CD14-positive monocyte (primary cell): ENCODE results near the gene SUB1. TPM values are rescaled to one million over a fixed set of nuclear protein-coding genes. Genes with fewer than 3 reads are reported as not detected.
A peak's percentile ranks its signal among the peaks of the same experiment; 100 is the strongest.

Source experiments
- DNase-seq, 3 donors: peaks; one replicate each; pipeline ENCODE4 v3.0.0-alpha.2; 2011 to 2022
- H2AFZ ChIP-seq: 2 replicates; pipeline ENCODE4 v1.6.0; 2012; ENCODE audit warnings: mild to moderate bottlenecking, low read depth, low read length, inconsistent platforms; ENCODE audit not compliant: insufficient read depth, poor library complexity, severe bottlenecking
- H3K27ac ChIP-seq, 2 donors: 1 replicate in 1 of 2; 2 replicates in 1 of 2; pipeline ENCODE4 v1.5.1; 2012 to 2013; ENCODE audit warnings: low read length in 2 of 2, control low read depth in 1 of 2, inconsistent platforms in 1 of 2, low read depth in 1 of 2, mild to moderate bottlenecking in 1 of 2
- H3K27me3 ChIP-seq, 2 donors: one replicate each; pipeline versions ENCODE4 v1.6.0 to v1.6.1; 2011 to 2013; ENCODE audit warnings: low read length in 2 of 2; ENCODE audit not compliant: control insufficient read depth in 2 of 2, insufficient read depth in 2 of 2
- H3K36me3 ChIP-seq, 2 donors: replicated peaks in 1 of 2; 1 replicate in 1 of 2; 2 replicates in 1 of 2; pipeline versions ENCODE4 v1.5.1 to v1.6.1; 2012 to 2013; ENCODE audit warnings: low read length in 2 of 2, control low read depth in 1 of 2, inconsistent platforms in 1 of 2, mild to moderate bottlenecking in 1 of 2; ENCODE audit not compliant: insufficient read depth in 2 of 2, control insufficient read depth in 1 of 2
- H3K4me1 ChIP-seq, 2 donors: 1 replicate in 1 of 2; 2 replicates in 1 of 2; pipeline versions ENCODE4 v1.5.1 to v1.6.1; 2012 to 2013; ENCODE audit warnings: low read length in 2 of 2, control low read depth in 1 of 2, inconsistent platforms in 1 of 2, mild to moderate bottlenecking in 1 of 2, moderate library complexity in 1 of 2; ENCODE audit not compliant: insufficient read depth in 2 of 2, control insufficient read depth in 1 of 2
- H3K4me2 ChIP-seq: replicated peaks from 2 replicates; pipeline ENCODE3; 2012; ENCODE audit warnings: low read length, moderate library complexity, mild to moderate bottlenecking; ENCODE audit not compliant: poor library complexity, severe bottlenecking; ENCODE audit errors: extremely low read depth
- H3K4me3 ChIP-seq, 3 experiments: fragments of 200-600 bp in 1 of 3; sonication (generic) in 1 of 3; replicated peaks in 1 of 3; 1 replicate in 2 of 3; 2 replicates in 1 of 3; pipeline ENCODE4 v1.5.1; 2011 to 2013; ENCODE audit warnings: low read length in 3 of 3, mild to moderate bottlenecking in 3 of 3, control low read depth in 2 of 3, low read depth in 2 of 3, inconsistent platforms in 1 of 3, moderate library complexity in 1 of 3
- H3K79me2 ChIP-seq: 2 replicates; pipeline ENCODE4 v1.6.0; 2012; ENCODE audit warnings: mild to moderate bottlenecking, control low read depth, inconsistent platforms, low read length, moderate library complexity; ENCODE audit not compliant: insufficient read depth
- H3K9ac ChIP-seq: 2 replicates; pipeline ENCODE4 v1.6.0; 2017; ENCODE audit warnings: low read length, mild to moderate bottlenecking; ENCODE audit not compliant: insufficient read depth, poor library complexity, severe bottlenecking
- H3K9me3 ChIP-seq, 2 donors: replicated peaks in 1 of 2; 1 replicate in 1 of 2; 2 replicates in 1 of 2; pipeline versions ENCODE4 v1.5.1 to v1.6.1; 2012 to 2013; ENCODE audit warnings: low read length in 2 of 2, control low read depth in 1 of 2; ENCODE audit not compliant: control insufficient read depth in 1 of 2, insufficient read depth in 1 of 2
- H4K20me1 ChIP-seq: 2 replicates; pipeline ENCODE4 v1.6.0; 2012; ENCODE audit warnings: mild to moderate bottlenecking, low read length, control low read depth, moderate library complexity; ENCODE audit not compliant: insufficient read depth
- H3K27ac Mint-ChIP-seq, 7 donors: one replicate each; pipeline ENCODE4 v1.8.0; 2020; ENCODE audit warnings: mild to moderate bottlenecking in 7 of 7, mixed read lengths in 7 of 7, moderate library complexity in 6 of 7, inconsistent platforms in 2 of 7
- H3K27me3 Mint-ChIP-seq, 3 donors: one replicate each; pipeline ENCODE4 v1.8.0; 2021 to 2022; ENCODE audit warnings: low read depth in 3 of 3, mild to moderate bottlenecking in 3 of 3, mixed read lengths in 3 of 3, moderate library complexity in 3 of 3, inconsistent platforms in 1 of 3
- H3K36me3 Mint-ChIP-seq, 2 donors: one replicate each; pipeline ENCODE4 v1.8.0; 2020; ENCODE audit warnings: mixed read lengths in 2 of 2, inconsistent platforms in 1 of 2, mild to moderate bottlenecking in 1 of 2
- H3K4me1 Mint-ChIP-seq: one replicate; pipeline ENCODE4 v1.8.0; 2020; ENCODE audit warnings: mild to moderate bottlenecking, mixed read lengths
- H3K4me3 Mint-ChIP-seq, 2 donors: one replicate each; pipeline ENCODE4 v1.8.0; 2020; ENCODE audit warnings: mild to moderate bottlenecking in 2 of 2, mixed read lengths in 2 of 2, moderate library complexity in 1 of 2
- H3K9me3 Mint-ChIP-seq, 7 donors: one replicate each; pipeline ENCODE4 v1.8.0; 2020 to 2022; ENCODE audit warnings: mixed read lengths in 7 of 7, mild to moderate bottlenecking in 6 of 7, moderate library complexity in 6 of 7, inconsistent platforms in 2 of 7
- CTCF ChIP-seq: fragments of 200-600 bp; IDR thresholded peaks from one replicate; pipeline ENCODE4 v1.8.0; 2022; ENCODE audit warnings: antibody characterized with exemption, mild to moderate bottlenecking
- WGBS: methylation state at CpG from one replicate; pipeline ENCODE4 v1.1.5; 2013; ENCODE audit warnings: missing lambda C conversion rate; ENCODE audit not compliant: insufficient coverage; 5-methylcytosine and 5-hydroxymethylcytosine counted together
- intact Hi-C, 2 donors: fragments of 100-400 bp; cut with micrococcal nuclease; formaldehyde crosslinking; loops; one replicate each; pipeline versions ENCODE4 v1.15.0 to v1.15.1; 2023
- polyA plus RNA-seq, 3 donors: library from polyadenylated mRNA; depleted of rRNA in 1 of 3; unstranded in 2 of 3; stranded (reverse) in 1 of 3; fragments of 300-500 nt in 2 of 3; fragments of >200 nt in 1 of 3; fragmentation: Illumina TruSeq in 2 of 3; gene quantifications; 1 replicate in 2 of 3; 2 replicates in 1 of 3; pipeline ENCODE4 v1.2.3, GENCODE V29; 2012 to 2021

The SUB1 gene
- polyA plus RNA-seq, 3 donors = 74.3 to 454 (median 399) TPM

GRCh38 chr5:32578764-32579163, 6.6 kb upstream of the SUB1 start:
- Histone ChIP-seq H3K9me3 (peaks cover 0 to 6% of the 10 kb centered on the region in 2 donors), H3K4me3 (no peak overlapping the region), H3K4me1 (peaks cover 40 to 46% of the 10 kb centered on the region in 2 donors), H3K79me2 (no peaks in the 10 kb centered on the region), H3K27ac (peak overlapping the region in 1 of 2 donors; percentile 45), H4K20me1 (no peaks in the 10 kb centered on the region), H3K4me2 (no peak overlapping the region), H3K36me3 (no peaks in the 10 kb centered on the region), H3K27me3 (no peaks in the 10 kb centered on the region), H3K9ac (no peak overlapping the region), H2AFZ (no peak overlapping the region)
- no peak for DNase-seq
- no CpG with 5 or more reads among the region's 3 CpGs for WGBS
- no peak for TF ChIP-seq CTCF
- Mint-ChIP-seq H3K4me1 (peaks cover 52% of the 10 kb centered on the region), H3K27ac (peak overlapping the region in 6 of 7 donors; percentile 17 to 82 (median 76)), H3K4me3 (no peak overlapping the region), H3K36me3 (peaks cover 2 to 6% of the 10 kb centered on the region in 2 donors), H3K27me3 (peaks cover 0 to 2% (median 0%) of the 10 kb centered on the region in 3 donors), H3K9me3 (peaks cover 4 to 12% (median 6%) of the 10 kb centered on the region in 7 donors)
- intact Hi-C loops = no loop called here

GRCh38 chr5:32581010-32581785, 4.2 kb upstream of the SUB1 start:
- peaks cover 55 to 61% of the 10 kb centered on the region in 2 donors for H3K4me1 ChIP-seq
- no peaks in the 10 kb centered on the region for H3K27me3 ChIP-seq
- H3K4me2 ChIP-seq = no peak overlapping the region
- peaks cover 68% of the 10 kb centered on the region for H3K4me1 Mint-ChIP-seq
- no peak for TF ChIP-seq CTCF
- H3K9me3 Mint-ChIP-seq = peaks cover 4 to 12% (median 7%) of the 10 kb centered on the region in 7 donors
- H3K36me3 ChIP-seq = no peaks in the 10 kb centered on the region
- no peak overlapping the region for H2AFZ ChIP-seq
- peak overlapping the region in 1 of 2 donors; percentile 29 for H3K27ac ChIP-seq
- peak in 1 of 3 donors; percentile 33 for DNase-seq
- H3K9me3 ChIP-seq = peaks cover 0 to 6% of the 10 kb centered on the region in 2 donors
- peaks cover 2 to 6% of the 10 kb centered on the region in 2 donors for H3K36me3 Mint-ChIP-seq
- H3K27ac Mint-ChIP-seq = peak overlapping the region; percentile 60 to 98 (median 97)
- peak overlapping the region; percentile 20 to 35 for H3K4me3 Mint-ChIP-seq
- peaks cover 0 to 2% (median 2%) of the 10 kb centered on the region in 3 donors for H3K27me3 Mint-ChIP-seq
- no peaks in the 10 kb centered on the region for H4K20me1 ChIP-seq
- peaks cover 11% of the 10 kb centered on the region for H3K79me2 ChIP-seq
- H3K4me3 ChIP-seq = peak overlapping the region in 1 of 3 experiments; percentile 2
- WGBS = 90% methylated on average over 5 of the region's 12 CpGs
- intact Hi-C loops = loop anchor here (5.0 to 10.0 kb wide), 2 partner anchors 39 to 406 kb away; partner anchors contain the start of gene GOLPH3 (in 2 of the 2)
- no peak overlapping the region for H3K9ac ChIP-seq
